ENCODE data around the gene BCL11B. TPM values are rescaled to one million over a fixed set of nuclear protein-coding genes. Genes with fewer than 3 reads are reported as not detected.

The BCL11B gene
- polyA plus RNA-seq, 1 donor from 2014 or later, result 0.38 TPM

- peaks cover 8% of the 10 kb centered on the region for H3K27me3 Mint-ChIP-seq
- H3K4me3 Mint-ChIP-seq, result no peak overlapping the region
- H3K9me3 Mint-ChIP-seq, result no peaks in the 10 kb centered on the region
- no peaks in the 10 kb centered on the region for H3K36me3 Mint-ChIP-seq
- H3K4me1 Mint-ChIP-seq, result no peaks in the 10 kb centered on the region
- H3K27ac Mint-ChIP-seq, result no peak overlapping the region
These were observed 47.0 kb downstream of the BCL11B start for GRCh38 chr14:99224948-99225347.

- no peaks in the 10 kb centered on the region for H3K4me1 Mint-ChIP-seq
- no peaks in the 10 kb centered on the region for H3K36me3 Mint-ChIP-seq
- H3K9me3 Mint-ChIP-seq, result no peaks in the 10 kb centered on the region
- no peak overlapping the region for H3K4me3 Mint-ChIP-seq
- H3K27me3 Mint-ChIP-seq, result peaks cover 8% of the 10 kb centered on the region
- peak overlapping the region in 1 of 3 donors; percentile 23 for H3K27ac Mint-ChIP-seq
These were observed 47.7 kb downstream of the BCL11B start for GRCh38 chr14:99224116-99224910.

- Mint-ChIP-seq H3K4me3 (no peak overlapping the region), H3K36me3 (no peaks in the 10 kb centered on the region)
These were observed 50.6 kb downstream of the BCL11B start for GRCh38 chr14:99221445-99221844.

GRCh38 chr14:99217066-99217955 lies 54.7 kb downstream of the BCL11B start:
- peak overlapping the region in 1 of 4 donors; percentile 34 for H3K4me3 Mint-ChIP-seq
- H3K9me3 Mint-ChIP-seq, result peaks cover 0 to 6% (median 0%) of the 10 kb centered on the region in 3 donors
- no peak overlapping the region for H3K27ac Mint-ChIP-seq
- no peaks in the 10 kb centered on the region for H3K27me3 Mint-ChIP-seq
- no peaks in the 10 kb centered on the region for H3K36me3 Mint-ChIP-seq
- peaks cover 0 to 1% (median 0%) of the 10 kb centered on the region in 3 donors for H3K4me1 Mint-ChIP-seq

More at GRCh38 chr14:99221445-99221844, 50.6 kb downstream of the BCL11B start:
- peaks cover 0 to 6% (median 0%) of the 10 kb centered on the region in 3 donors for H3K9me3 Mint-ChIP-seq
- H3K27me3 Mint-ChIP-seq, result peaks cover 1% of the 10 kb centered on the region
- no peaks in the 10 kb centered on the region for H3K4me1 Mint-ChIP-seq
- H3K27ac Mint-ChIP-seq, result no peak overlapping the region

GRCh38 chr14:99216191-99216590 lies 55.8 kb downstream of the BCL11B start:
- peaks cover 0 to 6% (median 2%) of the 10 kb centered on the region in 3 donors for H3K9me3 Mint-ChIP-seq

GRCh38 chr14:99215277-99215676 lies 56.7 kb downstream of the BCL11B start:
- Mint-ChIP-seq H3K9me3 (peaks cover 2 to 6% (median 2%) of the 10 kb centered on the region in 3 donors), H3K4me3 (no peak overlapping the region), H3K27ac (no peak overlapping the region), H3K27me3 (no peaks in the 10 kb centered on the region), H3K4me1 (peaks cover 0 to 3% (median 0%) of the 10 kb centered on the region in 3 donors), H3K36me3 (no peaks in the 10 kb centered on the region)

More at GRCh38 chr14:99216191-99216590, 55.8 kb downstream of the BCL11B start:
- H3K4me3 Mint-ChIP-seq, result no peak overlapping the region
- peaks cover 0 to 3% (median 0%) of the 10 kb centered on the region in 3 donors for H3K4me1 Mint-ChIP-seq
- H3K27me3 Mint-ChIP-seq, result no peaks in the 10 kb centered on the region
- H3K36me3 Mint-ChIP-seq, result no peaks in the 10 kb centered on the region
- H3K27ac Mint-ChIP-seq, result peak overlapping the region in 1 of 3 donors; percentile 46

- Mint-ChIP-seq H3K9me3 (peaks cover 2 to 6% (median 2%) of the 10 kb centered on the region in 3 donors), H3K4me1 (peaks cover 0 to 3% (median 0%) of the 10 kb centered on the region in 3 donors), H3K36me3 (no peaks in the 10 kb centered on the region), H3K27me3 (no peaks in the 10 kb centered on the region), H3K27ac (peak overlapping the region in 1 of 3 donors; percentile 59), H3K4me3 (no peak overlapping the region)
These were observed 57.3 kb downstream of the BCL11B start for GRCh38 chr14:99214701-99215100.

GRCh38 chr14:99213527-99213971 lies 58.4 kb downstream of the BCL11B start:
- no peaks in the 10 kb centered on the region for H3K36me3 Mint-ChIP-seq
- H3K4me3 Mint-ChIP-seq, result no peak overlapping the region
- H3K27ac Mint-ChIP-seq, result no peak overlapping the region
- peaks cover 0 to 3% (median 0%) of the 10 kb centered on the region in 3 donors for H3K4me1 Mint-ChIP-seq
- peaks cover 2 to 6% (median 2%) of the 10 kb centered on the region in 3 donors for H3K9me3 Mint-ChIP-seq
- no peaks in the 10 kb centered on the region for H3K27me3 Mint-ChIP-seq

- peak overlapping the region in 1 of 3 donors; percentile 5 for H3K27ac Mint-ChIP-seq
- no peaks in the 10 kb centered on the region for H3K27me3 Mint-ChIP-seq
- peaks cover 2 to 6% (median 2%) of the 10 kb centered on the region in 3 donors for H3K9me3 Mint-ChIP-seq
- peaks cover 0 to 3% (median 0%) of the 10 kb centered on the region in 3 donors for H3K4me1 Mint-ChIP-seq
- no peak overlapping the region for H3K4me3 Mint-ChIP-seq
- no peaks in the 10 kb centered on the region for H3K36me3 Mint-ChIP-seq
These were observed 58.9 kb downstream of the BCL11B start for GRCh38 chr14:99213101-99213500.

- peak overlapping the region in 1 of 3 donors; percentile 5 for H3K27ac Mint-ChIP-seq
- peaks cover 2 to 6% (median 2%) of the 10 kb centered on the region in 3 donors for H3K9me3 Mint-ChIP-seq
- H3K4me3 Mint-ChIP-seq, result no peak overlapping the region
- no peaks in the 10 kb centered on the region for H3K36me3 Mint-ChIP-seq
- H3K27me3 Mint-ChIP-seq, result no peaks in the 10 kb centered on the region
- H3K4me1 Mint-ChIP-seq, result peaks cover 0 to 3% (median 0%) of the 10 kb centered on the region in 3 donors
These were observed 59.4 kb downstream of the BCL11B start for GRCh38 chr14:99212646-99213045.

- H3K4me1 Mint-ChIP-seq, result peaks cover 0 to 3% (median 0%) of the 10 kb centered on the region in 3 donors
- H3K9me3 Mint-ChIP-seq, result peaks cover 2 to 6% (median 2%) of the 10 kb centered on the region in 3 donors
- no peaks in the 10 kb centered on the region for H3K36me3 Mint-ChIP-seq
- H3K27ac Mint-ChIP-seq, result peak overlapping the region in 1 of 3 donors; percentile 67
- no peaks in the 10 kb centered on the region for H3K27me3 Mint-ChIP-seq
- H3K4me3 Mint-ChIP-seq, result peak overlapping the region in 2 of 4 donors; percentile 45 to 73
These were observed 59.8 kb downstream of the BCL11B start for GRCh38 chr14:99212199-99212598.

- no peaks in the 10 kb centered on the region for H3K36me3 Mint-ChIP-seq
- H3K4me1 Mint-ChIP-seq, result peaks cover 0 to 3% (median 0%) of the 10 kb centered on the region in 3 donors
- no peak overlapping the region for H3K4me3 Mint-ChIP-seq
- H3K27ac Mint-ChIP-seq, result peak overlapping the region in 1 of 3 donors; percentile 44
- H3K27me3 Mint-ChIP-seq, result no peaks in the 10 kb centered on the region
- H3K9me3 Mint-ChIP-seq, result peaks cover 1 to 2% (median 2%) of the 10 kb centered on the region in 3 donors
These were observed 60.6 kb downstream of the BCL11B start for GRCh38 chr14:99211410-99211809.

- H3K27me3 Mint-ChIP-seq, result no peaks in the 10 kb centered on the region
- no peak overlapping the region for H3K27ac Mint-ChIP-seq
- H3K4me3 Mint-ChIP-seq, result no peak overlapping the region
- H3K4me1 Mint-ChIP-seq, result peaks cover 0 to 3% (median 0%) of the 10 kb centered on the region in 3 donors
- no peaks in the 10 kb centered on the region for H3K36me3 Mint-ChIP-seq
- H3K9me3 Mint-ChIP-seq, result peaks cover 2 to 6% (median 3%) of the 10 kb centered on the region in 3 donors
These were observed 61.7 kb downstream of the BCL11B start for GRCh38 chr14:99210333-99210732.

GRCh38 chr14:99209409-99209808 lies 62.6 kb downstream of the BCL11B start:
- peak overlapping the region in 1 of 3 donors; percentile 46 for H3K27ac Mint-ChIP-seq
- H3K27me3 Mint-ChIP-seq, result no peaks in the 10 kb centered on the region
- H3K4me1 Mint-ChIP-seq, result peaks cover 0 to 3% (median 0%) of the 10 kb centered on the region in 3 donors
- H3K9me3 Mint-ChIP-seq, result peaks cover 3 to 6% (median 4%) of the 10 kb centered on the region in 3 donors
- no peaks in the 10 kb centered on the region for H3K36me3 Mint-ChIP-seq
- no peak overlapping the region for H3K4me3 Mint-ChIP-seq

Data from IgD-negative memory B cell (primary cell).